HepG2 (cell line): ENCODE data around the gene COPZ1. TPM values are rescaled to one million over a fixed set of nuclear protein-coding genes. Genes with fewer than 3 reads are reported as not detected.
A peak's percentile ranks its signal among the peaks of the same experiment; 100 is the strongest.

Source experiments
- CAMTA2 ChIP-seq: sonication (generic); formaldehyde crosslinking; IDR thresholded peaks from 2 replicates; pipeline ENCODE4 v1.4.0; 2020; ENCODE audit warnings: mild to moderate bottlenecking, missing genetic modification reagents, borderline replicate concordance
- GLI4 ChIP-seq: sonication (generic); formaldehyde crosslinking; IDR thresholded peaks from 2 replicates; pipeline ENCODE4 v1.5.1; 2020; ENCODE audit warnings: missing genetic modification reagents, mild to moderate bottlenecking, moderate library complexity, borderline replicate concordance
- HOXA7 ChIP-seq: sonication (generic); formaldehyde crosslinking; IDR thresholded peaks from 2 replicates; pipeline ENCODE4 v1.8.1; 2022; ENCODE audit warnings: mild to moderate bottlenecking, missing genetic modification reagents, moderate library complexity
- JDP2 ChIP-seq: sonication (generic); formaldehyde crosslinking; IDR thresholded peaks from 2 replicates; pipeline ENCODE4 v1.8.1; 2022; ENCODE audit warnings: missing genetic modification reagents, borderline replicate concordance
- KDM4B ChIP-seq: sonication (generic); formaldehyde crosslinking; IDR thresholded peaks from 2 replicates; pipeline ENCODE4 v1.4.0; 2020; ENCODE audit warnings: missing genetic modification reagents
- KLF11 ChIP-seq: IDR thresholded peaks from 2 replicates; pipeline ENCODE4 v1.6.1; 2016; ENCODE audit warnings: missing compliant biosample characterization
- KMT2B ChIP-seq: IDR thresholded peaks from 2 replicates; pipeline ENCODE4 v1.6.1; 2016; ENCODE audit warnings: missing genetic modification reagents, missing compliant biosample characterization
- MIXL1 ChIP-seq: IDR thresholded peaks from 2 replicates; pipeline ENCODE4 v1.6.1; 2016
- MYC ChIP-seq: sonication (generic); formaldehyde crosslinking; IDR thresholded peaks from 2 replicates; pipeline ENCODE4 v1.9.0; 2021; ENCODE audit warnings: missing genetic modification reagents, borderline replicate concordance
- PCBP2 ChIP-seq: fragments of 200-400 bp; formaldehyde crosslinking; optimal IDR thresholded peaks from 2 replicates; pipeline ENCODE3; 2018; ENCODE audit warnings: low read length, low read depth; ENCODE audit not compliant: poor library complexity, severe bottlenecking
- RFXANK ChIP-seq: IDR thresholded peaks from 2 replicates; pipeline ENCODE4 v1.6.1; 2016
- SALL1 ChIP-seq: sonication (generic); formaldehyde crosslinking; IDR thresholded peaks from 2 replicates; pipeline ENCODE4 v1.8.0; 2022; ENCODE audit warnings: mild to moderate bottlenecking, missing genetic modification reagents
- SIX1 ChIP-seq: sonication (generic); formaldehyde crosslinking; IDR thresholded peaks from 2 replicates; pipeline ENCODE4 v1.4.0; 2020; ENCODE audit warnings: missing genetic modification reagents, borderline replicate concordance
- SNAPC2 ChIP-seq: sonication (generic); formaldehyde crosslinking; IDR thresholded peaks from 2 replicates; pipeline ENCODE4 v1.8.1; 2022; ENCODE audit warnings: mild to moderate bottlenecking, missing genetic modification reagents
- SNRNP70 ChIP-seq: fragments of 200-400 bp; formaldehyde crosslinking; IDR thresholded peaks from 2 replicates; pipeline ENCODE4 v1.6.1; 2017; ENCODE audit warnings: mild to moderate bottlenecking, low read depth, low read length, moderate library complexity
- SRY ChIP-seq: sonication (generic); formaldehyde crosslinking; IDR thresholded peaks from 2 replicates; pipeline ENCODE4 v1.8.0; 2022; ENCODE audit warnings: mild to moderate bottlenecking, missing genetic modification reagents
- STAT5B ChIP-seq: sonication (generic); formaldehyde crosslinking; IDR thresholded peaks from 2 replicates; pipeline ENCODE4 v1.4.0; 2020; ENCODE audit warnings: missing genetic modification reagents
- U2AF2 ChIP-seq: fragments of 200-400 bp; formaldehyde crosslinking; IDR thresholded peaks from 2 replicates; pipeline ENCODE4 v1.6.1; 2017; ENCODE audit warnings: low read depth, mild to moderate bottlenecking, low read length
- ZBTB7B ChIP-seq: sonication (generic); formaldehyde crosslinking; IDR thresholded peaks from 2 replicates; pipeline ENCODE4 v1.4.0; 2020; ENCODE audit warnings: missing genetic modification reagents
- ZNF136 ChIP-seq: sonication (generic); formaldehyde crosslinking; IDR thresholded peaks from 2 replicates; pipeline ENCODE4 v1.8.1; 2022; ENCODE audit warnings: low read depth, mild to moderate bottlenecking, moderate library complexity, missing genetic modification reagents
- ZNF326 ChIP-seq: sonication (generic); formaldehyde crosslinking; IDR thresholded peaks from 2 replicates; pipeline ENCODE4 v1.4.0; 2020; ENCODE audit warnings: missing genetic modification reagents, borderline replicate concordance
- ZNF431 ChIP-seq: sonication (generic); formaldehyde crosslinking; IDR thresholded peaks from 2 replicates; pipeline ENCODE4 v1.9.0; 2022; ENCODE audit warnings: missing genetic modification reagents, low read depth, mild to moderate bottlenecking, borderline replicate concordance
- ZNF552 ChIP-seq: sonication (generic); formaldehyde crosslinking; IDR thresholded peaks from 2 replicates; pipeline ENCODE4 v1.9.0; 2022; ENCODE audit warnings: missing genetic modification reagents, mild to moderate bottlenecking, borderline replicate concordance
- ZNF749 ChIP-seq: sonication (generic); formaldehyde crosslinking; IDR thresholded peaks from 2 replicates; pipeline ENCODE4 v1.8.0; 2022; ENCODE audit warnings: mild to moderate bottlenecking, missing genetic modification reagents, moderate library complexity, borderline replicate concordance
- polyA plus RNA-seq, 8 experiments: library from polyadenylated mRNA; depleted of rRNA in 3 of 8; stranded (reverse) in 7 of 8; unstranded in 1 of 8; fragments of >200 nt; fragmentation: Illumina TruSeq in 4 of 8; extraction: Trizol in 4 of 8; gene quantifications; 2 replicates each; pipeline versions ENCODE4 v1.2.1 to v1.2.3, GENCODE V29; 2011 to 2016; ENCODE audit warnings: low read depth in 4 of 8, missing spikeins in 1 of 8, mixed read lengths in 1 of 8; ENCODE audit not compliant: insufficient read depth in 1 of 8
- total RNA-seq, 5 experiments: library from RNA; depleted of rRNA; stranded (reverse); fragments of >200 nt; fragmentation: Illumina TruSeq; extraction: Trizol; gene quantifications; 2 replicates each; pipeline ENCODE4 v1.2.3, GENCODE V29; 2016; ENCODE audit warnings: low read depth in 1 of 5
- TF ChIP-seq, protein P1 (sequence below): sonication (generic); formaldehyde crosslinking; IDR thresholded peaks from 2 replicates; pipeline ENCODE4 v1.9.0; 2021; ENCODE audit warnings: mild to moderate bottlenecking, missing genetic modification reagents

Gene COPZ1
- total and polyA plus RNA-seq, 2 of the 13 experiments (the other 11 are each of a cell fraction or from before 2014, with no cell fraction given) = 125 to 184 TPM

DNA sequence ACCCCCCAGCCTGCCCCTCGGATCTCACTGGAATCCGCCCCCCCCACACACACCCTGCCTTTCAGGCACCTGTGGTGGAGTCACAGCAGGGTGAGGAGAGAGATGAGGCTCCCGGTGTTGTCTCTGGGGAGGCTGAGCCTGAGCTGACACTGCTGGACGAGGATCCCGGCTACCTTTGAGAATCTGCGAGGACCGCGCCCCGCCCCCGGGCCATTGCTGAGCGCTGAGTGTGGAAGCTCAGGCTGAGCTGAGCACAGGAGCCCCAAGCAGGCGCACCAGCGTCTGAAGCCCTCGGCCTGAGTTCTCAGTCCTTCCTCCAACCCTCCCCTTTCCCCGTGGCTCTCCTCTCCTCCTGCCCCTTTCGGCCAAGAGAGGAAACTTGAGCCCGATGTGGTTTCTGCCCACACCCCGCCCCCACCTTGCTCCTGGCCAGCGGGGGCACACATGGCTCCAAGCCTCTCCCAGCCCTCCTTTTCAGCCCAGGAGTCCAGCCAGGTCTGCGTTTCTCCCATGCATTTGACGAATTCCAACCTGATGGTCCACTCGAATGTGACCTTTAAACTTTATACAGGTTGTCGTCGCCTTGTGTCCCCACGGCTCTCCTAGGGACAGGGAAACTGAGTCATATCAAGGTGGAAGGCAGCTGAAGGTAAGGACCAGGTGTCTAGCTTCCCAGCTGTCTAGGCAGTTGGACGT is 24.1 kb upstream of the COPZ1 start, which contains the start of gene NFE2 (continued):
- no peak for TF ChIP-seq ZNF749 (CRISPR knock-in tag)
- peak; percentile 22; the same call in 1 of the 2 replicates for TF ChIP-seq SIX1 (CRISPR knock-in tag)
- TF ChIP-seq PCBP2 = no peak
- no peak for TF ChIP-seq KDM4B (CRISPR knock-in tag)
- peak; percentile 41; the same call in 1 of the 2 replicates for TF ChIP-seq SALL1 (CRISPR knock-in tag)
- peak; percentile 14; the same call in 1 of the 2 replicates for TF ChIP-seq U2AF2
- peak; percentile 22; the same call in 1 of the 2 replicates for TF ChIP-seq ZBTB7B (CRISPR knock-in tag)
- TF ChIP-seq RFXANK = no peak
- TF ChIP-seq HOXA7 = no peak
- TF ChIP-seq SNRNP70 = no peak
- TF ChIP-seq JDP2 (CRISPR knock-in tag) = no peak
- no peak for TF ChIP-seq SRY
- no peak for TF ChIP-seq ZNF326 (CRISPR knock-in tag)
- TF ChIP-seq, protein P1, sequence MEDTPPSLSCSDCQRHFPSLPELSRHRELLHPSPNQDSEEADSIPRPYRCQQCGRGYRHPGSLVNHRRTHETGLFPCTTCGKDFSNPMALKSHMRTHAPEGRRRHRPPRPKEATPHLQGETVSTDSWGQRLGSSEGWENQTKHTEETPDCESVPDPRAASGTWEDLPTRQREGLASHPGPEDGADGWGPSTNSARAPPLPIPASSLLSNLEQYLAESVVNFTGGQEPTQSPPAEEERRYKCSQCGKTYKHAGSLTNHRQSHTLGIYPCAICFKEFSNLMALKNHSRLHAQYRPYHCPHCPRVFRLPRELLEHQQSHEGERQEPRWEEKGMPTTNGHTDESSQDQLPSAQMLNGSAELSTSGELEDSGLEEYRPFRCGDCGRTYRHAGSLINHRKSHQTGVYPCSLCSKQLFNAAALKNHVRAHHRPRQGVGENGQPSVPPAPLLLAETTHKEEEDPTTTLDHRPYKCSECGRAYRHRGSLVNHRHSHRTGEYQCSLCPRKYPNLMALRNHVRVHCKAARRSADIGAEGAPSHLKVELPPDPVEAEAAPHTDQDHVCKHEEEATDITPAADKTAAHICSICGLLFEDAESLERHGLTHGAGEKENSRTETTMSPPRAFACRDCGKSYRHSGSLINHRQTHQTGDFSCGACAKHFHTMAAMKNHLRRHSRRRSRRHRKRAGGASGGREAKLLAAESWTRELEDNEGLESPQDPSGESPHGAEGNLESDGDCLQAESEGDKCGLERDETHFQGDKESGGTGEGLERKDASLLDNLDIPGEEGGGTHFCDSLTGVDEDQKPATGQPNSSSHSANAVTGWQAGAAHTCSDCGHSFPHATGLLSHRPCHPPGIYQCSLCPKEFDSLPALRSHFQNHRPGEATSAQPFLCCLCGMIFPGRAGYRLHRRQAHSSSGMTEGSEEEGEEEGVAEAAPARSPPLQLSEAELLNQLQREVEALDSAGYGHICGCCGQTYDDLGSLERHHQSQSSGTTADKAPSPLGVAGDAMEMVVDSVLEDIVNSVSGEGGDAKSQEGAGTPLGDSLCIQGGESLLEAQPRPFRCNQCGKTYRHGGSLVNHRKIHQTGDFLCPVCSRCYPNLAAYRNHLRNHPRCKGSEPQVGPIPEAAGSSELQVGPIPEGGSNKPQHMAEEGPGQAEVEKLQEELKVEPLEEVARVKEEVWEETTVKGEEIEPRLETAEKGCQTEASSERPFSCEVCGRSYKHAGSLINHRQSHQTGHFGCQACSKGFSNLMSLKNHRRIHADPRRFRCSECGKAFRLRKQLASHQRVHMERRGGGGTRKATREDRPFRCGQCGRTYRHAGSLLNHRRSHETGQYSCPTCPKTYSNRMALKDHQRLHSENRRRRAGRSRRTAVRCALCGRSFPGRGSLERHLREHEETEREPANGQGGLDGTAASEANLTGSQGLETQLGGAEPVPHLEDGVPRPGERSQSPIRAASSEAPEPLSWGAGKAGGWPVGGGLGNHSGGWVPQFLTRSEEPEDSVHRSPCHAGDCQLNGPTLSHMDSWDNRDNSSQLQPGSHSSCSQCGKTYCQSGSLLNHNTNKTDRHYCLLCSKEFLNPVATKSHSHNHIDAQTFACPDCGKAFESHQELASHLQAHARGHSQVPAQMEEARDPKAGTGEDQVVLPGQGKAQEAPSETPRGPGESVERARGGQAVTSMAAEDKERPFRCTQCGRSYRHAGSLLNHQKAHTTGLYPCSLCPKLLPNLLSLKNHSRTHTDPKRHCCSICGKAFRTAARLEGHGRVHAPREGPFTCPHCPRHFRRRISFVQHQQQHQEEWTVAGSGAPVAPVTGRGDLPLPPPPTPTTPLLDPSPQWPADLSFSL (CRISPR knock-in tag) = no peak
- TF ChIP-seq CAMTA2 = no peak
- TF ChIP-seq ZNF431 (CRISPR knock-in tag) = no peak
- TF ChIP-seq SNAPC2 (CRISPR knock-in tag) = no peak
- TF ChIP-seq MIXL1 (CRISPR knock-in tag) = no peak
- TF ChIP-seq GLI4 (CRISPR knock-in tag) = no peak
- TF ChIP-seq KMT2B = no peak
- 0 out of 2 replicates have a peak, but pooled peaks have one; percentile 10 for TF ChIP-seq STAT5B
- TF ChIP-seq ZNF136 (CRISPR knock-in tag) = no peak
- TF ChIP-seq MYC (CRISPR knock-in tag) = peak; percentile 67; the same call in 1 of the 2 replicates
- TF ChIP-seq ZNF552 (CRISPR knock-in tag) = no peak
- TF ChIP-seq KLF11 = peak; percentile 20; the same call in 1 of the 2 replicates
